Tibial artery (tissue), 4 donors: Measurements from ENCODE around the gene RFWD3.

ENCODE experiments used
- DNase-seq, 2 donors: peaks; one replicate each; pipeline ENCODE4 v3.0.0-alpha.2; 2019
- H3K27ac ChIP-seq, 2 donors: fragments of 200-600 bp; sonication (generic) in 1 of 2; 1 replicate in 1 of 2; 2 replicates in 1 of 2; pipeline ENCODE4 v1.5.1; 2018 to 2019; ENCODE audit warnings: mild to moderate bottlenecking in 1 of 2
- H3K27me3 ChIP-seq, 2 donors: fragments of 200-600 bp; sonication (generic) in 1 of 2; one replicate each; pipeline versions ENCODE4 v1.5.1 to v1.6.0; 2016 to 2019
- H3K36me3 ChIP-seq, 3 donors: fragments of 200-600 bp; sonication (generic) in 2 of 3; one replicate each; pipeline ENCODE4 v1.5.1; 2016 to 2019; ENCODE audit warnings: mild to moderate bottlenecking in 2 of 3
- H3K4me1 ChIP-seq, 4 donors: fragments of 200-600 bp; sonication (generic) in 2 of 4; 1 replicate in 3 of 4; 2 replicates in 1 of 4; pipeline ENCODE4 v1.5.1; 2016 to 2019
- H3K4me3 ChIP-seq, 2 donors: fragments of 200-600 bp; sonication (generic) in 1 of 2; 1 replicate in 1 of 2; 2 replicates in 1 of 2; pipeline ENCODE4 v1.5.1; 2018 to 2019; ENCODE audit warnings: mild to moderate bottlenecking in 2 of 2
- H3K9me3 ChIP-seq, 3 donors: fragments of 200-600 bp; sonication (generic) in 1 of 3; one replicate each; pipeline ENCODE4 v1.5.1; 2016 to 2019
- intact Hi-C: fragments of 100-400 bp; cut with DNase I; formaldehyde crosslinking; loops from one replicate; pipeline ENCODE4 v1.15.0; 2023; ENCODE audit warnings: low total_unique reads
- TF ChIP-seq, protein P1 (sequence below), 2 experiments: fragments of 200-600 bp in 1 of 2; fragments of 450-650 bp in 1 of 2; IDR thresholded peaks; one replicate each; pipeline ENCODE4 v1.5.1; 2017 to 2019; ENCODE audit warnings: antibody characterized with exemption in 2 of 2, mild to moderate bottlenecking in 1 of 2, moderate library complexity in 1 of 2

RFWD3 gene

DNA sequence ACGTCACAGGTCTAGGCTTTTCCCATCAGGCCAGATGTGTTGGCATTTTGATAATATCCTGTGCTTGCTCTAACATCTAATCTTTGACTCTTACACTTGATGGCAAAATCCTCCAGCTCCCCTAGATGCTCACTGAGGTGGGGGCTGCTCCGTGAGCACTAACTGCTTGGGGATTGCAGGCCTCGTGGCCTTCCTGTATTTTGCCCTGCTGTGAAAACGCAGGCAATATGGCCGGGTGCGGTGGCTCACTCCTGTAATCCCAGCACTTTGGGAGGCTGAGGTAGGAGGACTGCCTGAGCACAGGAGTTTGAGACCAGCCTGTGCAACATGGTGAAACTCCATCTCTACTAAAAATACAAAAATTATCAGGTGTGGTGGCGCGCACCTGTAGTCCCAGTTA lies 43.7 kb upstream of the RFWD3 start:
- no peak overlapping the region for H3K4me3 ChIP-seq
- H3K27ac ChIP-seq = no peak overlapping the region
- no peaks in the 10 kb centered on the region for H3K4me1 ChIP-seq
- no peaks in the 10 kb centered on the region for H3K36me3 ChIP-seq
- H3K9me3 ChIP-seq = no peaks in the 10 kb centered on the region
- peak in 1 of 2 donors; percentile 17 for DNase-seq
- TF ChIP-seq, protein P1, sequence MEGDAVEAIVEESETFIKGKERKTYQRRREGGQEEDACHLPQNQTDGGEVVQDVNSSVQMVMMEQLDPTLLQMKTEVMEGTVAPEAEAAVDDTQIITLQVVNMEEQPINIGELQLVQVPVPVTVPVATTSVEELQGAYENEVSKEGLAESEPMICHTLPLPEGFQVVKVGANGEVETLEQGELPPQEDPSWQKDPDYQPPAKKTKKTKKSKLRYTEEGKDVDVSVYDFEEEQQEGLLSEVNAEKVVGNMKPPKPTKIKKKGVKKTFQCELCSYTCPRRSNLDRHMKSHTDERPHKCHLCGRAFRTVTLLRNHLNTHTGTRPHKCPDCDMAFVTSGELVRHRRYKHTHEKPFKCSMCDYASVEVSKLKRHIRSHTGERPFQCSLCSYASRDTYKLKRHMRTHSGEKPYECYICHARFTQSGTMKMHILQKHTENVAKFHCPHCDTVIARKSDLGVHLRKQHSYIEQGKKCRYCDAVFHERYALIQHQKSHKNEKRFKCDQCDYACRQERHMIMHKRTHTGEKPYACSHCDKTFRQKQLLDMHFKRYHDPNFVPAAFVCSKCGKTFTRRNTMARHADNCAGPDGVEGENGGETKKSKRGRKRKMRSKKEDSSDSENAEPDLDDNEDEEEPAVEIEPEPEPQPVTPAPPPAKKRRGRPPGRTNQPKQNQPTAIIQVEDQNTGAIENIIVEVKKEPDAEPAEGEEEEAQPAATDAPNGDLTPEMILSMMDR (IDR thresholded peaks at IDR 0.05) = no peak
- no peaks in the 10 kb centered on the region for H3K27me3 ChIP-seq
- intact Hi-C loops = loop anchor here (5.0 kb wide), 1 partner anchor 147 kb away; no protein-coding TSS in a partner anchor

DNA sequence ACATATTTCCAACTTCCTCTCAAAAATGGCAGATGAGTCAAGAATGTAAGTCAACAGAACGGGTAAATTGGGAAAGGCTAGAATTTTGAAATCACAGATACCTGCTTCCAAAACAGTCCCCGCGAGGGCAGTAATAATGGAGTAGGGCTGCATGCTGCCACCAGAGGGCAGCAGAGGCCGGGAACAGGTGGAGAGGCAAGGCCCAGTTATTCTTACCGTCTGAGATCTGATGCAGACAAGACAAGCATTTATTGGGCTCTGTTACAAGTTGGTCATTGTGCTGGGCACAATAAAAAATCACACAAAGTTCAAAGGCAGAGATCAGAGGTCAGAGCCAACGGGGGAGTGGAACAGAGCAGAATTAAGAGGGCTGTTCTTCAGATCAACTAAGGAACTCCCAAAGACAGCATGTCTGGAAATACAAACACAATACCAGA lies 42.8 kb upstream of the RFWD3 start:
- Histone ChIP-seq H3K27ac (no peak overlapping the region), H3K27me3 (no peaks in the 10 kb centered on the region), H3K36me3 (no peaks in the 10 kb centered on the region), H3K4me1 (no peaks in the 10 kb centered on the region), H3K4me3 (no peak overlapping the region), H3K9me3 (no peaks in the 10 kb centered on the region)
- intact Hi-C loops = loop anchor here (5.0 kb wide), 1 partner anchor 158 kb away; no protein-coding TSS in a partner anchor
- TF ChIP-seq, protein P1 (IDR thresholded peaks at IDR 0.05) = peak; percentile 86 to 97
- DNase-seq = peak; percentile 74 to 84

DNA sequence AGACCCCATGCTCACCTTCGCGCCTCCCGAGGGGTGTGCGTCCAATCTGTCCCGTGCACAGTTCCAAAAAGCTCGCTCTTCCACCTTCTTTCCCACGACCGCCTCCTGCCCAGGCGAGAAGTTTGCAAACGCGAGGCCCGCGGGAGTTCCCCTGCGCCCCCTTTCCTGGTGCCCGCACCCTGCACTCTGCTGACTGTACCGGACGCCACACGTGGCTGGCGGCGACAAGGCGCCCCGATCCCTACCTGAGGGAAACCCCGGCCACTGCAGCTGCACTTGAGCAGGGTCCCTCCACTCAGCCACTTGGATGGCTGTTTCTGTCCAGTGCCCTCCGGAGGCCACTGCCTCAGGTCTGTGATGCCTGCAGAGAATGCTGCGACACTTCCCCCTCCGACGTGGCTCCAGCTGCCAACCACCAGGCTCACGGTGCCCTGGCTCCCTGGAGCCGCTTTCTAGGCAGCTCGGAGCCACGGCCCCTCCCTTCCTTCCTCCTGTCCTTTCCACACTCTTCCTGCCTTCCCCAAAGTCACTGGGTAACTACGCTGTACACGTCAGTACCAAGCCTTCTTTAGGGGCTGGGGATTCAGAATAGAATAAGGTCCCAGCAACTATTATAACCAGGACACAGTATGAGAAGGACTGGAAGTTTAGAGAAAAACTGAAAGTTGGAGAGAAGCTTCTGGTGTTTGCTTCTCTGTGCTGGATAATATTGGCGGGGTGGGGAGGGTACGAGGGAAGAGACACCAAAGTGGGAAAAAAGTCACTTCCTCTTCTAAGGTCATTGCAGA lies 34.0 kb upstream of the RFWD3 start, which contains the start of gene MLKL:
MLKL (minus strand) TSS at position 425 of the 788 bp plus-strand sequence. CDS start 5,105 bp downstream, outside the sequence.
- peak; percentile 67 to 78 for DNase-seq
- Histone ChIP-seq H3K4me3 (peak within 1 kb of the TSS; percentile 68 to 73), H3K9me3 (no peaks in the 10 kb centered on the region), H3K27me3 (no peaks in the 10 kb centered on the region), H3K27ac (peak within 1 kb of the TSS; percentile 71 to 72), H3K4me1 (peaks cover 0 to 19% (median 9%) of the 10 kb centered on the region in 4 donors), H3K36me3 (no peaks in the 10 kb centered on the region)
- TF ChIP-seq, protein P1 (IDR thresholded peaks at IDR 0.05) = no peak
- intact Hi-C loops = no loop called here

DNA sequence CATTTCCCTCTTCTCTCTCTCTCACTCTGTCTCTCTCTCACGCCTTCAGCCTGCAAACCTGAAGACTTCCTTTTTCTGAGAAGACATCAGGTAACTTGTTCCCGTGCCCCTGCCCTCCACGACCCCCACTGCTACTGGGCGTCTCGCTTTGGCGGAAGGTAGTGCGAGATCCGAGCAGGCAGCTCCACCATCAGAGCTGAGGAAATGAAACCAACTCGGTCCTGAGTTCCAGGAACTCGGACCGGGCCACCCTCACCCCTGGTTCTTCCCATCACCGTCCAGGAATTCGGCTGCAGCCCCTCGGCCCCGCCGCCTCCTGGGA lies 33.4 kb upstream of the RFWD3 start:
- no peaks in the 10 kb centered on the region for H3K9me3 ChIP-seq
- intact Hi-C loops = no loop called here
- H3K27ac ChIP-seq = peak overlapping the region; percentile 71 to 72
- peaks cover 0 to 19% (median 9%) of the 10 kb centered on the region in 4 donors for H3K4me1 ChIP-seq
- no peaks in the 10 kb centered on the region for H3K36me3 ChIP-seq
- H3K27me3 ChIP-seq = no peaks in the 10 kb centered on the region
- no peak for DNase-seq
- H3K4me3 ChIP-seq = peak overlapping the region; percentile 68 to 73
- TF ChIP-seq, protein P1 (IDR thresholded peaks at IDR 0.05) = no peak

DNA sequence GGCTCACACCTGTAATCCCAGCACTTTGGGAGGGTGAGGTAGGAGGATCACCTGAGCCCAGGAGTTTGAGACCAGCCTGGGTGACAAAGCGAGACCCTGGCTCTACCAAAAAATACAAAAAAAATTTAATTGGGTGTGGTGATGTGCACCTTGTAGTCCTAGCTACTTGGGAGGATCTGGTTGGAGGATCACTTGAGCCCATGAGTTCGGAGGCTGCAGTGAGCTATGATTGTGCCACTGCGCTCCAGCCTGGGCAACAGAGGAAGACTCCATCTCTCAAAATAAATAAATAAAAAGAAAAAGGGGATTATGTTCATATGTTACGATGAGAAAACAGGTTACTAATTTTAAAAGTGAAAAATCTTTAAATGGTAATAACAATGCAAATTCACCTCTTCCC lies 33.0 kb upstream of the RFWD3 start:
- Histone ChIP-seq H3K36me3 (no peaks in the 10 kb centered on the region), H3K27me3 (no peaks in the 10 kb centered on the region), H3K4me1 (peaks cover 0 to 19% (median 9%) of the 10 kb centered on the region in 4 donors), H3K9me3 (no peaks in the 10 kb centered on the region), H3K27ac (peak overlapping the region; percentile 71 to 72), H3K4me3 (peak overlapping the region; percentile 68 to 73)
- intact Hi-C loops = no loop called here
- TF ChIP-seq, protein P1 (IDR thresholded peaks at IDR 0.05) = no peak
- no peak for DNase-seq
